LNCaP clone FGC (cell line): ENCODE measurements around the gene DLG5.

Source experiments
- DNase-seq: peaks from one replicate; pipeline ENCODE4 v3.0.0-alpha.2; 2011; ENCODE audit warnings: low read depth
- H3K4me3 ChIP-seq: 2 replicates; pipeline ENCODE4 v1.5.1; 2011; ENCODE audit warnings: mild to moderate bottlenecking, low read depth, low read length, control low read depth
- TF ChIP-seq, protein P1 (sequence below): IDR thresholded peaks from 2 replicates; pipeline ENCODE4 v1.5.1; 2012; ENCODE audit warnings: mild to moderate bottlenecking; ENCODE audit not compliant: control insufficient read depth, insufficient read depth; ENCODE audit errors: extremely low read depth

Gene DLG5

DNA sequence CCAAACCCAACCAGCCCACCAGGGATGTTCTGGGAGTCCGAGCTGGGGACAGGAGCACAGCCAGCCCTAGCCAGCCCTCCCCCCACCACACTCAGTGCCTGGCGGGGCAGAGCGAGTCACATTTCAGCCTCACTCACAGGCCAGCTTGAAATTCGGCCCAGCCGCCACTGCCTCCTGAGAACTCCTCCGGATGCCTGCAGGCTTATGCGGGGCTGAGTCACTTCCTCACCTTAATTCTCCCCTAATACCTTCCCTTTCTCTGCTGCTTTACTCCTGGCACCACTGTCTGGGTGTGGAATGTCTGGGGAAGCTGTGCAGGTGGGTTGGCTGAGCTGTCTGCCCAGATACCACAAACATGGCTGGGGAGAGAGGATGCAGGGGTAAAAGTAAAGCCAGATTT, 22.6 kb upstream of the DLG5 start:
- TF ChIP-seq, protein P1, sequence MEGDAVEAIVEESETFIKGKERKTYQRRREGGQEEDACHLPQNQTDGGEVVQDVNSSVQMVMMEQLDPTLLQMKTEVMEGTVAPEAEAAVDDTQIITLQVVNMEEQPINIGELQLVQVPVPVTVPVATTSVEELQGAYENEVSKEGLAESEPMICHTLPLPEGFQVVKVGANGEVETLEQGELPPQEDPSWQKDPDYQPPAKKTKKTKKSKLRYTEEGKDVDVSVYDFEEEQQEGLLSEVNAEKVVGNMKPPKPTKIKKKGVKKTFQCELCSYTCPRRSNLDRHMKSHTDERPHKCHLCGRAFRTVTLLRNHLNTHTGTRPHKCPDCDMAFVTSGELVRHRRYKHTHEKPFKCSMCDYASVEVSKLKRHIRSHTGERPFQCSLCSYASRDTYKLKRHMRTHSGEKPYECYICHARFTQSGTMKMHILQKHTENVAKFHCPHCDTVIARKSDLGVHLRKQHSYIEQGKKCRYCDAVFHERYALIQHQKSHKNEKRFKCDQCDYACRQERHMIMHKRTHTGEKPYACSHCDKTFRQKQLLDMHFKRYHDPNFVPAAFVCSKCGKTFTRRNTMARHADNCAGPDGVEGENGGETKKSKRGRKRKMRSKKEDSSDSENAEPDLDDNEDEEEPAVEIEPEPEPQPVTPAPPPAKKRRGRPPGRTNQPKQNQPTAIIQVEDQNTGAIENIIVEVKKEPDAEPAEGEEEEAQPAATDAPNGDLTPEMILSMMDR = no peak
- no peak for DNase-seq

DNA sequence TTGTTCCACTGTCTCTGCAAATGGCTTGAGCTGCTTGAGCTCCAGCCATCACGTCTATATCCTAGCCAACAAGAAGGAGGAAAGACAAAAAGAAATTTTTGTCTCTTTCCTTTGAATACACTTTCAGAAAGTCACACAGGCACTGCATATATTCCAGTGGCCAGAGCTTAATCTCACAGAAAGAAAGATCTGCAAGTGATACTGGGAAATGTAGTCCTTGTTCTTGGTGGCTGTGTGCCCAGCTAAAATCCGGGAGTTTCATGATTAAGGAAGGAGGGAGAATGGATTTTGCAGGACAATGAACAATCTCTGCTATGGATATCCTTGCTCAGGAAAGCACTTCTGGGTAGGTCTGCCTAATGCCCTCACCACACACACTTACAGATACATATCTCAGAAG, 19.5 kb upstream of the DLG5 start:
- H3K4me3 ChIP-seq = no peak overlapping the region
- TF ChIP-seq, protein P1 = no peak
- no peak for DNase-seq

More for the DNA sequence above, 22.6 kb upstream of the DLG5 start:
- H3K4me3 ChIP-seq = no peak overlapping the region

DNA sequence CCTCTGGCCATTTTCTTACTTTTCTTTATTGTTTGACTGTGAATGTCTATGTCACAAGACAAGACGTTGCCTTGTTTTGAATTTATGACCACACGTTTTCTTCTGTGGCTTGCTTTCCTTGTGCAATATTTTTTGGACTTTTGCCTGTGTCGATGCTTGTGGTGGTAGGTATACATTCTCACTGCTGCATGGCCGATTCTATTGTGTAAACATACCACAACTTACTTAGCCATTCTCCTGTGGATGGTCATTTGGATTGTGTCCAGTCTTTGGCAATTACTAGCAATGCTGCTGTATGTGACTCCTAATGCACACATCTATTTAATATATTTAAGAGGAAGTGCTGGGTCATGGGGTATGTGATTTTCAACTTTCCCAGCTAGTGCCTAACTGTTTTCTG, 18.0 kb upstream of the DLG5 start:
- DNase-seq = no peak
- no peak overlapping the region for H3K4me3 ChIP-seq
- TF ChIP-seq, protein P1 = no peak

DNA sequence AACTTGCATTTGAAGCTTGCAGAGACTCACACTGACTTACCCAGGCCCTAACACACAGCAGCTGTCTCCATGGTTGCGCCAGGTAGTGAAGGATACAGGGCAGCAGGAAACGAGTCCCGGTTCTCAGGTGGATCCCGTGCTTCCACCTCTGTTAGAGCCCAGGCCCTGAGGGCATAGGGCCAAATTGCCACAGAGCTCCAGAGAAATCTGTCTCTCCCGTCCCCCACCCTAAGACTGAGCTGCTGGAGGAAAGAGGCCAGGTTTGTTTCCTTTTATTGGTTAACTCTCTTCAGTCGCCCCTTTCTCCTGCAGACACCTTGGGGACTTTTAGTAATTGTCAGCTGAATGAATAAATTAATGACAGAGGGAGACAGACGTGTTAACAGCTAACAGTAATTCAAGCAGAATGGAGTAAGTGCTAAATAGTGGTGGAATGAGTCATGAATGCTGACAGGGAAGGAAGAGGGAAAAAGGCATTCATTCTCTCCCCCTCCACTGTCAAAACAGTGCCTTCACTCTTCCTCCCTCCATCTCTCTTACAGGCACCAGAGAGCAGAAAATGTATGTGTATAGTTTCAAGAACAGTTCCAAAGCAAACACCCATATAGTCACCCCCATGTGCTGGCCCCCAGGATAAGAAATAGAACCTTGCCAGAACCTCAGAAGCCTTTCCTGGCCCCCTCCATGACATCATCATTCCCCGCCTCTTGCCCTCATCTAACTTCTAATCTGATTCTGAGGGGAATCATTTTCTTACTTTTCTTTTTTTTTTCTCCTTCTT, 16.8 kb upstream of the DLG5 start:
- H3K4me3 ChIP-seq = no peak overlapping the region
- DNase-seq = no peak
- TF ChIP-seq, protein P1 = no peak

DNA sequence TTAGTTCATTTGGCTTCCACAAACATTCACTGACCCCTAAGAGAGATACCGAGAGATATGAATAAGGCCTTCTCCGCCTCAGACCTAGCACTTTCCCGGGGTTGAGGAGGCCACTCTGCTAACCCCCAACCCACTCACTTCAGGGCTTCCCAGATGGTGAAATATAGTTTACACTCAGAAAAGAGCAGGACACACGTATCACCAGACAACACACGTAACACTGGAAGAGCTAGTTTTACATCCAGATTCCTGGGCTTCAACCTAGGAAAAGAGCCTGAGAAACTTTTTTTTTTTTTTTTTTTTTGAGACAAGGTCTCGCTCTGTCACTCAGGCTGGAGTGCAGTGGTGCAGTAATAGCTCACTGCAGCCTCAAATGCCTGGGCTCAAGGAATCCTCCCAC, 15.2 kb upstream of the DLG5 start:
- no peak overlapping the region for H3K4me3 ChIP-seq
- TF ChIP-seq, protein P1 = no peak
- no peak for DNase-seq

DNA sequence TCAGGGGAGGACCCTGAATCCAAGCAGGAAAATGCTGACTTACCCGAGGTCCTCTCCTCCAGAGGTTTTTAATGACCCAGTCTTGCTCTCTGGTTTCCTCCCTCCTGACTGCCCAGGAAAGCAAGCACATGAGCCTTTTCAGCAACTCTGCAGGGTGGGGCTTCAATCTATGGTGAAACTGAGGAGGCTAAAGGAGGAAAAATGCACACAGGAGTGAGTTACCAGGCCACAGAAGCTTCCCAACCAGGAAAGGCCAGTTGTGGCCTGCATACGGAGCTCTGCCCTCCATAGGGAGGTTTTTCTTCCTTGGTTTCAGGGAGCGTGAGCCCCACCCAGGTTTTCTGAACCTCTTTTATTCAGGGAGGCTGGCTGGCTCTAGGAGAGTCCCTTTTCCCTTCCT, 14.1 kb upstream of the DLG5 start:
- DNase-seq = no peak
- no peak overlapping the region for H3K4me3 ChIP-seq
- TF ChIP-seq, protein P1 = no peak

DNA sequence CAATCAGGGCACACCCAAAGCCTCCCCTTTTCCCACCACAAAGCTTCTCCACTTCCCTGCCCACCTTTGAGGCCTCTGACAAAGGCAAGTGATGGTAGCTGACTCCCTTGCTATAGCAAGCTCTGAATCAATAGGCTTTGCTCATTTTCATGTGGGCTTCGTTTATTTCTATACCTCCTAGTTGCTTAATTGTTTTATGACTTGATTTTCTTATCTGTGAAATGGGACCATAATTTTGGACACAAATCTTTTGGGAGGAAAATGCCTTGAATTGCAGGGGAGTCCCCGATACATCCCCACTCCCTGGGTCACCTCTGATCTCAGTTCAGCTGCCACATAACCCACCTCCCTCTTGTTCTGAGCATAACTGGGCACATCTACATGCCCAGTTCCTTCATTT, 13.7 kb upstream of the DLG5 start:
- H3K4me3 ChIP-seq = no peak overlapping the region
- DNase-seq = no peak
- TF ChIP-seq, protein P1 = no peak
